HG03457 (cell line): ENCODE measurements around the gene DEFB131B.
"Not testable (repeated sequence)": the region's sequence is repeated elsewhere in the genome, so short reads cannot be mapped to it uniquely, and the experiment has no call there.

ENCODE experiments used
- ATAC-seq: cut with Tn5 transposase; IDR thresholded peaks from one replicate; pipeline ENCODE4 v1.9.1; 2021; ENCODE audit warnings: moderate number of reproducible peaks; ENCODE audit not compliant: unreplicated experiment

Gene DEFB131B

GRCh38 chr11:71910775-71911174 is 32.5 kb downstream of the DEFB131B start:
- ATAC-seq: not testable (repeated sequence)

- not testable (repeated sequence) for ATAC-seq
Measured at GRCh38 chr11:71911321-71911985, 33.2 kb downstream of the DEFB131B start.

- not testable (repeated sequence) for ATAC-seq
Measured at GRCh38 chr11:71911986-71912340, 33.7 kb downstream of the DEFB131B start.

- ATAC-seq: no peak
Measured at GRCh38 chr11:71913756-71914526, 35.7 kb downstream of the DEFB131B start.

GRCh38 chr11:71914617-71915189 is 36.5 kb downstream of the DEFB131B start:
- ATAC-seq: no peak

GRCh38 chr11:71917646-71918140 is 39.4 kb downstream of the DEFB131B start:
- no peak for ATAC-seq

- ATAC-seq: peak; percentile 49
Measured at GRCh38 chr11:71927820-71928736, 49.8 kb downstream of the DEFB131B start, which contains the start of gene XNDC1N. XNDC1N (minus strand) TSS chr11:71928594; CDS start chr11:71923353, 5,241 bp downstream.

- ATAC-seq: peak; percentile 49
Measured at GRCh38 chr11:71928737-71929443, 50.6 kb downstream of the DEFB131B start, which contains the start of gene RNF121. RNF121 (plus strand) TSS chr11:71929046; CDS start chr11:71929062, 16 bp downstream.

GRCh38 chr11:71929491-71929890 is 51.2 kb downstream of the DEFB131B start:
- ATAC-seq: no peak

- ATAC-seq: no peak
Measured at GRCh38 chr11:71930556-71931244, 52.4 kb downstream of the DEFB131B start.

- ATAC-seq: no peak
Measured at GRCh38 chr11:71931245-71931602, 53.0 kb downstream of the DEFB131B start.

- no peak for ATAC-seq
Measured at GRCh38 chr11:71933141-71933933, 55.1 kb downstream of the DEFB131B start.
